Breast epithelium (tissue), 4 donors: ENCODE data around the gene MOGAT1. TPM values are rescaled to one million over a fixed set of nuclear protein-coding genes. Genes with fewer than 3 reads are reported as not detected.

Source experiments
- DNase-seq, 2 donors: peaks; one replicate each; pipeline ENCODE4 v3.0.0-alpha.2; 2019; ENCODE audit warnings: low spot score in 2 of 2
- H3K27ac ChIP-seq, 2 donors: fragments of 200-600 bp; sonication (generic) in 1 of 2; one replicate each; pipeline ENCODE4 v1.5.1; 2016 to 2019; ENCODE audit warnings: mild to moderate bottlenecking in 1 of 2
- H3K27me3 ChIP-seq, 2 donors: fragments of 200-600 bp; sonication (generic) in 1 of 2; one replicate each; pipeline versions ENCODE4 v1.5.1 to v1.6.0; 2017 to 2019; ENCODE audit warnings: control low read depth in 1 of 2, mild to moderate bottlenecking in 1 of 2
- H3K36me3 ChIP-seq: fragments of 200-600 bp; one replicate; pipeline ENCODE4 v1.5.1; 2019
- H3K4me1 ChIP-seq, 2 donors: fragments of 200-600 bp; sonication (generic); one replicate each; pipeline ENCODE4 v1.5.1; 2016 to 2019; ENCODE audit warnings: control low read depth in 1 of 2
- H3K4me3 ChIP-seq, 3 donors: fragments of 200-600 bp; sonication (generic); 1 replicate in 2 of 3; 2 replicates in 1 of 3; pipeline ENCODE4 v1.5.1; 2016 to 2019; ENCODE audit warnings: mild to moderate bottlenecking in 3 of 3, moderate library complexity in 2 of 3
- H3K9me3 ChIP-seq, 2 donors: fragments of 200-600 bp; sonication (generic) in 1 of 2; one replicate each; pipeline ENCODE4 v1.5.1; 2016 to 2019; ENCODE audit warnings: control low read depth in 1 of 2
- POLR2A ChIP-seq: fragments of 450-650 bp; IDR thresholded peaks from one replicate; pipeline ENCODE4 v1.6.1; 2016; ENCODE audit warnings: antibody characterized with exemption, mild to moderate bottlenecking, moderate library complexity
- POLR2AphosphoS5 ChIP-seq, 3 donors: sonication (generic); formaldehyde crosslinking; IDR thresholded peaks; one replicate each; pipeline ENCODE4 v1.6.1; 2017; ENCODE audit warnings: antibody characterized with exemption in 3 of 3
- intact Hi-C: fragments of 100-400 bp; cut with DNase I; formaldehyde crosslinking; loops from one replicate; pipeline ENCODE4 v1.15.1; 2023; ENCODE audit warnings: low total_unique reads
- total RNA-seq, 3 donors: library from RNA; depleted of rRNA; stranded (reverse); fragments of >200 nt; gene quantifications; one replicate each; pipeline ENCODE4 v1.1.0, GENCODE V29; 2016
- TF ChIP-seq, protein P1 (sequence below), 3 donors: fragments of 450-650 bp; IDR thresholded peaks; one replicate each; pipeline ENCODE4 v1.5.1; 2016 to 2017; ENCODE audit warnings: antibody characterized with exemption in 3 of 3, mild to moderate bottlenecking in 3 of 3, moderate library complexity in 3 of 3

Gene MOGAT1
- total RNA-seq, 3 donors from 2014 or later, result 0.98 TPM; not detected in 2

DNA sequence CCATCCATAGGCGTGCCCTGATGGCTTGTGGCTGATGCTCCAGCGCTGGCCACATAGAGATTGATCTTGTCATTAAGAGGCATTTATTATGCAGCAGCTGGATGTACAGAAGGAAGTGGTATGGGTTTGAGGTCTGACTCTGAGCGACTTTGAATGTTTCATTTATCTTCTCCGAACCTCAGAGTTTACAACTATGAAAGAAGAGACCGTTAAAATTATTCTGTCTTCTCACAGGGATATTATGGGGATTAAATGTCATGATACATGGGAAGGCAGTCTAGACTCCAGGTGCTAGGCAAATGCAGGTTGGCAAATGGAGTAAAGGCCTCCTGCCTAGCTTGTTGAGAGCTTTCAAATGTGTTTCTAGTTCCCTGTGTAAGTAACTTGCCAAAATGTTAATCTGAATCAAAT is 30.3 kb downstream of the MOGAT1 start:
- intact Hi-C loops, result no loop called here
- Histone ChIP-seq H3K27ac (no peak overlapping the region), H3K4me1 (no peaks in the 10 kb centered on the region), H3K36me3 (no peaks in the 10 kb centered on the region), H3K4me3 (no peak overlapping the region), H3K27me3 (no peaks in the 10 kb centered on the region), H3K9me3 (no peaks in the 10 kb centered on the region)
- TF ChIP-seq POLR2AphosphoS5 (IDR thresholded peaks at IDR 0.05), result no peak
- TF ChIP-seq POLR2A, result no peak
- DNase-seq, result no peak

GRCh38 chr2:222703091-222703490 is 31.6 kb downstream of the MOGAT1 start:
- Histone ChIP-seq H3K27ac (no peak overlapping the region), H3K36me3 (no peaks in the 10 kb centered on the region), H3K4me3 (no peak overlapping the region), H3K9me3 (no peaks in the 10 kb centered on the region), H3K4me1 (no peaks in the 10 kb centered on the region), H3K27me3 (no peaks in the 10 kb centered on the region)
- DNase-seq, result no peak
- no peak for TF ChIP-seq POLR2A
- TF ChIP-seq, protein P1, sequence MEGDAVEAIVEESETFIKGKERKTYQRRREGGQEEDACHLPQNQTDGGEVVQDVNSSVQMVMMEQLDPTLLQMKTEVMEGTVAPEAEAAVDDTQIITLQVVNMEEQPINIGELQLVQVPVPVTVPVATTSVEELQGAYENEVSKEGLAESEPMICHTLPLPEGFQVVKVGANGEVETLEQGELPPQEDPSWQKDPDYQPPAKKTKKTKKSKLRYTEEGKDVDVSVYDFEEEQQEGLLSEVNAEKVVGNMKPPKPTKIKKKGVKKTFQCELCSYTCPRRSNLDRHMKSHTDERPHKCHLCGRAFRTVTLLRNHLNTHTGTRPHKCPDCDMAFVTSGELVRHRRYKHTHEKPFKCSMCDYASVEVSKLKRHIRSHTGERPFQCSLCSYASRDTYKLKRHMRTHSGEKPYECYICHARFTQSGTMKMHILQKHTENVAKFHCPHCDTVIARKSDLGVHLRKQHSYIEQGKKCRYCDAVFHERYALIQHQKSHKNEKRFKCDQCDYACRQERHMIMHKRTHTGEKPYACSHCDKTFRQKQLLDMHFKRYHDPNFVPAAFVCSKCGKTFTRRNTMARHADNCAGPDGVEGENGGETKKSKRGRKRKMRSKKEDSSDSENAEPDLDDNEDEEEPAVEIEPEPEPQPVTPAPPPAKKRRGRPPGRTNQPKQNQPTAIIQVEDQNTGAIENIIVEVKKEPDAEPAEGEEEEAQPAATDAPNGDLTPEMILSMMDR (IDR thresholded peaks at IDR 0.05), result no peak
- no peak for TF ChIP-seq POLR2AphosphoS5 (IDR thresholded peaks at IDR 0.05)
- intact Hi-C loops, result no loop called here

- intact Hi-C loops, result no loop called here
- no peaks in the 10 kb centered on the region for H3K36me3 ChIP-seq
- H3K4me3 ChIP-seq, result no peak overlapping the region
- H3K27ac ChIP-seq, result no peak overlapping the region
- TF ChIP-seq POLR2AphosphoS5 (IDR thresholded peaks at IDR 0.05), result no peak
- TF ChIP-seq, protein P1 (IDR thresholded peaks at IDR 0.05), result no peak
- TF ChIP-seq POLR2A, result no peak
- DNase-seq, result no peak
- H3K4me1 ChIP-seq, result no peaks in the 10 kb centered on the region
- H3K27me3 ChIP-seq, result no peaks in the 10 kb centered on the region
- no peaks in the 10 kb centered on the region for H3K9me3 ChIP-seq
These were observed 32.4 kb downstream of the MOGAT1 start for GRCh38 chr2:222703886-222704285.

DNA sequence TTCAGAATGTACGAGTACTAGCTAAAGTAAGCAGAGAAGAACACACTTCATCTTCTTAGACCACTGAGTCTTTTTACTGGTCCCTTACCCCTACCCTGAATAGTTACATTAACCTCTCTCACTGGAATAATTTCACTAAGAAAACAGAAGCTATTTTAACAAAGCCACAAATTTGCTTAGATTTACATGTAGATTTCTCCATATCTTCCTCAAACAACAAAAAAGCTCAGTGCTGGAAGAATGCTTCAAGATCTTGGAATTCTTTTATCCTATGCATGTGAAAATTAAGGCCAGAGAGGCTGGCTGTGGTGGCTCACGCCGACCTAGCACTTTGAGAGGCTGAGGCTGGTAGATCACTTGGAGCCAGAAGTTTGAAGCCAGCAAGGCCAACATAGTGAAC is 35.2 kb downstream of the MOGAT1 start:
- no peak overlapping the region for H3K27ac ChIP-seq
- no peak overlapping the region for H3K4me3 ChIP-seq
- H3K9me3 ChIP-seq, result no peaks in the 10 kb centered on the region
- TF ChIP-seq POLR2A, result no peak
- no peak for TF ChIP-seq POLR2AphosphoS5 (IDR thresholded peaks at IDR 0.05)
- no peak for DNase-seq
- intact Hi-C loops, result no loop called here
- no peaks in the 10 kb centered on the region for H3K36me3 ChIP-seq
- no peaks in the 10 kb centered on the region for H3K27me3 ChIP-seq
- no peaks in the 10 kb centered on the region for H3K4me1 ChIP-seq

GRCh38 chr2:222707102-222707688 is 35.7 kb downstream of the MOGAT1 start:
- no peak overlapping the region for H3K4me3 ChIP-seq
- DNase-seq, result no peak
- intact Hi-C loops, result no loop called here
- H3K27ac ChIP-seq, result no peak overlapping the region
- no peaks in the 10 kb centered on the region for H3K4me1 ChIP-seq
- no peaks in the 10 kb centered on the region for H3K36me3 ChIP-seq
- no peaks in the 10 kb centered on the region for H3K9me3 ChIP-seq
- no peak for TF ChIP-seq POLR2AphosphoS5 (IDR thresholded peaks at IDR 0.05)
- no peak for TF ChIP-seq POLR2A
- TF ChIP-seq, protein P1 (IDR thresholded peaks at IDR 0.05), result no peak
- no peaks in the 10 kb centered on the region for H3K27me3 ChIP-seq

GRCh38 chr2:222707689-222708273 is 36.3 kb downstream of the MOGAT1 start:
- DNase-seq, result no peak
- Histone ChIP-seq H3K27ac (no peak overlapping the region), H3K9me3 (no peaks in the 10 kb centered on the region), H3K4me1 (no peaks in the 10 kb centered on the region), H3K27me3 (no peaks in the 10 kb centered on the region), H3K36me3 (no peaks in the 10 kb centered on the region), H3K4me3 (no peak overlapping the region)
- TF ChIP-seq POLR2A, result no peak
- TF ChIP-seq, protein P1 (IDR thresholded peaks at IDR 0.05), result no peak
- no peak for TF ChIP-seq POLR2AphosphoS5 (IDR thresholded peaks at IDR 0.05)
- intact Hi-C loops, result no loop called here
